ENCODE data around the gene FBXO5. TPM values are rescaled to one million over a fixed set of nuclear protein-coding genes. Genes with fewer than 3 reads are reported as not detected.

Gene FBXO5
- polyA plus RNA-seq, 1 donor (not counting 4 experiments of a cell fraction or from before 2014, with no cell fraction given) = 9.0 TPM

DNA sequence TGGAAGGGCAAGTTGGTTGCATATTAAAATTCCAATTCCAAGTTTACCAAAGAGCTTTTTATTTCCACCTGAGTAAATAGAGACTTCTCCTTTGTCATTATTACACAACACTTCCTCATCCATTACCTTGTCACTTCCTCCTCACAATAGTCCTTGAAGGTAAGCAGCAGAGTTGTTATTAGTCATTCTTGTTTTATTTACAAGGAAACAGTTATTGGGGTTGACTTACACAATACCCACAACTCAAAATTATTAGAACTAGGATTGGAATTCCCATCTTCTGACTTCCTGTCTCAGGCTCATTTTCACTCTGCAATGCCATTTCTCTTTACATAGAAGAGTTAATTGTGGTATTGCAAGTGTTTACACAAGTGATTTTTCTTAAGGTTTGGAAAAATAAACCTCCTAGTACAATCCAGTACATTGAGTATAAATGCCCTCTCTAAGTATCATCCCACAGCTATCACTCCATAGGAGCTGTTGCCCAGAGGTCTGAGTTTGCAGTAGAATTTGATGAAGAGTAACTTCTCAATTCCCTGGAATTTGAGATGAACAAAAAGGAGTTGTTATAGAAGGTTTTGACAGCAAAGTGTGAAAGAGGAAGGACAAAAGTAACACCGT lies 48.6 kb upstream of the FBXO5 start:
- Histone ChIP-seq H3K27me3 (ENCODE audit: control insufficient read depth, extremely low read depth, insufficient read depth, low read length) (no peaks in the 10 kb centered on the region), H3K9me3 (ENCODE audit: control insufficient read depth, low read depth, low read length) (no peaks in the 10 kb centered on the region), H2AFZ (ENCODE audit: control insufficient read depth, low read length) (no peak overlapping the region), H3K79me2 (ENCODE audit: control insufficient read depth, insufficient read depth, low read length) (no peaks in the 10 kb centered on the region), H3K4me1 (ENCODE audit: control insufficient read depth, extremely low read depth, insufficient read depth, low read length) (no peaks in the 10 kb centered on the region), H3K9ac (ENCODE audit: control insufficient read depth, extremely low read depth, insufficient read depth, low read length) (no peak overlapping the region), H3K4me3 (ENCODE audit: control insufficient read depth in 2 of 3, extremely low read depth in 1 of 3, insufficient read depth in 2 of 3, low read depth in 1 of 3, low read length in 3 of 3) (no peak overlapping the region), H4K20me1 (ENCODE audit: control insufficient read depth, extremely low read depth, insufficient read depth, low read length) (no peaks in the 10 kb centered on the region), H3K27ac (ENCODE audit: control insufficient read depth, insufficient read depth, low read length) (no peak overlapping the region), H3K4me2 (ENCODE audit: control insufficient read depth, extremely low read depth, insufficient read depth, low read depth, low read length) (no peak overlapping the region), H3K9me1 (ENCODE audit: control insufficient read depth, extremely low read depth, insufficient read depth, low read length) (no peaks in the 10 kb centered on the region), H3K36me3 (ENCODE audit: control insufficient read depth in 2 of 2, extremely low read depth in 1 of 2, insufficient read depth in 2 of 2, low read length in 2 of 2) (no peaks in the 10 kb centered on the region)
- FAIRE-seq (no peak), DNase-seq (ENCODE audit: low read depth, low spot score) (no peak)
- TF ChIP-seq EZH2 (IDR thresholded peaks at IDR 0.05; ENCODE audit: low read length) = no peak
- no peak for TF ChIP-seq CTCF (optimal IDR thresholded peaks at IDR 0.05 in 1 of 3, IDR thresholded peaks at IDR 0.05 in 1 of 3, conservative IDR thresholded peaks at IDR 0.05 in 1 of 3; ENCODE audit: extremely low read depth in 1 of 3, insufficient read depth in 2 of 3, low read length in 3 of 3)
- dilution Hi-C loops (cut with MboI; ENCODE audit: extremely low pct_ligation_motif_present, low sequenced_read_pairs) = loop anchor here (25.0 kb wide), 1 partner anchor 181 kb away; no protein-coding TSS in a partner anchor

- H3K9me3 ChIP-seq (ENCODE audit: control insufficient read depth, low read depth, low read length) = no peaks in the 10 kb centered on the region
- no peak for DNase-seq (ENCODE audit: low read depth, low spot score)
- no peaks in the 10 kb centered on the region for H4K20me1 ChIP-seq (ENCODE audit: control insufficient read depth, extremely low read depth, insufficient read depth, low read length)
- no peaks in the 10 kb centered on the region for H3K9me1 ChIP-seq (ENCODE audit: control insufficient read depth, extremely low read depth, insufficient read depth, low read length)
- H3K27me3 ChIP-seq (ENCODE audit: control insufficient read depth, extremely low read depth, insufficient read depth, low read length) = no peaks in the 10 kb centered on the region
- dilution Hi-C loops (cut with MboI; ENCODE audit: extremely low pct_ligation_motif_present, low sequenced_read_pairs) = loop anchor here (25.0 kb wide), 1 partner anchor 183 kb away; no protein-coding TSS in a partner anchor
- FAIRE-seq = no peak
- no peaks in the 10 kb centered on the region for H3K36me3 ChIP-seq (ENCODE audit: control insufficient read depth in 2 of 2, extremely low read depth in 1 of 2, insufficient read depth in 2 of 2, low read length in 2 of 2)
- no peak overlapping the region for H2AFZ ChIP-seq (ENCODE audit: control insufficient read depth, low read length)
- no peak for TF ChIP-seq CTCF (optimal IDR thresholded peaks at IDR 0.05 in 1 of 3, IDR thresholded peaks at IDR 0.05 in 1 of 3, conservative IDR thresholded peaks at IDR 0.05 in 1 of 3; ENCODE audit: extremely low read depth in 1 of 3, insufficient read depth in 2 of 3, low read length in 3 of 3)
- TF ChIP-seq EZH2 (IDR thresholded peaks at IDR 0.05; ENCODE audit: low read length) = no peak
- no peaks in the 10 kb centered on the region for H3K4me1 ChIP-seq (ENCODE audit: control insufficient read depth, extremely low read depth, insufficient read depth, low read length)
- no peak overlapping the region for H3K4me2 ChIP-seq (ENCODE audit: control insufficient read depth, extremely low read depth, insufficient read depth, low read depth, low read length)
- no peak overlapping the region for H3K4me3 ChIP-seq (ENCODE audit: control insufficient read depth in 2 of 3, extremely low read depth in 1 of 3, insufficient read depth in 2 of 3, low read depth in 1 of 3, low read length in 3 of 3)
- no peak overlapping the region for H3K9ac ChIP-seq (ENCODE audit: control insufficient read depth, extremely low read depth, insufficient read depth, low read length)
- H3K79me2 ChIP-seq (ENCODE audit: control insufficient read depth, insufficient read depth, low read length) = no peaks in the 10 kb centered on the region
- no peak overlapping the region for H3K27ac ChIP-seq (ENCODE audit: control insufficient read depth, insufficient read depth, low read length)
Observed at GRCh38 chr6:153028963-153029362, 46.1 kb upstream of the FBXO5 start.
